SK-N-MC (cell line): ENCODE measurements around the gene IMP3.
"Not testable (repeated sequence)": the region's sequence is repeated elsewhere in the genome, so short reads cannot be mapped to it uniquely, and the experiment has no call there.

Experiments
- EZH2 ChIP-seq: fragments of 200-600 bp; sonication (generic); IDR thresholded peaks from one replicate; pipeline ENCODE4 v1.6.1; 2017; ENCODE audit warnings: antibody characterized with exemption
- POLR2AphosphoS5 ChIP-seq: IDR thresholded peaks from 2 replicates; pipeline ENCODE4 v1.6.1; 2012; ENCODE audit warnings: mild to moderate bottlenecking, low read depth, low read length, borderline replicate concordance

DNA sequence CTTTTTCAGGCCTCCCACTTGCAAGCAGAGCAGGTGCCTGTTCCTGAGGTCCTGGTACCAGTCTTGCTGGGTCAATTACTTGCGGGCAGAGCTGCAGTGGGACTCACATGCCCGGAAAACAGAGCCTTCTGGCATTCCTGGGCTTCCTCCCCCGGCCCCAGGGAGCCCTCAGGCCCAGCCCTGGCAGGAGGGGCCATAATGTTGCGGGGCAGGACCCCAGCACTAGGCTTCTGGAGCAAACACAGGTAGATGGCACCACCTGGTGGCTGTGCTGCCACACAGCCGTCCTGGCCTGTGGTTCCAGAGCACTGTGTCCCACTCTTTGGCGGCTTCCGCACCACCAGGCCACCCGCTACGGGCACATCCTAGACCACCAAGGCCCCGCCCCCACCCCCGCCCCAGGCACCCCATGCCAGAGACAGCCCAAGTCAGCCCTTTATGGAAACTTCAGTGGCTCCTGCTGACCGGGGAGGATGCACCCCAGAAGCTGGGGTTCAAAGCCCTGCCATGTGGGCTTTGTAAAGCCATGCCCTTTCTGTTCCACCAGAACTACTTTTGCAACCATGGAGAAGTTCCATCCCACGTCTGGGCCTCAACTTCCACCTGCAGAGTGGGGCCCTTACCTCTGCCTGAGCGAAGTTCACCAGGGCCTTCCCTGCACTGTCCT lies 43.8 kb upstream of the IMP3 start:
- TF ChIP-seq POLR2AphosphoS5, EZH2: not testable (repeated sequence)
